NCI-H1092 (cell line): ENCODE data around the gene CABLES1.

Experiments used
- DNase-seq: peaks from one replicate; lab custom pipeline; 2025; lab: John Stamatoyannopoulos, UW

The CABLES1 gene

GRCh38 chr18:23169673-23170044 lies 34.4 kb downstream of the CABLES1 start:
- no peak for DNase-seq

GRCh38 chr18:23170137-23170536 lies 34.9 kb downstream of the CABLES1 start:
- DNase-seq = no peak

GRCh38 chr18:23171581-23172156 lies 36.4 kb downstream of the CABLES1 start:
- DNase-seq = no peak

- DNase-seq = no peak
These were observed 37.5 kb downstream of the CABLES1 start for GRCh38 chr18:23172591-23173380.

DNA sequence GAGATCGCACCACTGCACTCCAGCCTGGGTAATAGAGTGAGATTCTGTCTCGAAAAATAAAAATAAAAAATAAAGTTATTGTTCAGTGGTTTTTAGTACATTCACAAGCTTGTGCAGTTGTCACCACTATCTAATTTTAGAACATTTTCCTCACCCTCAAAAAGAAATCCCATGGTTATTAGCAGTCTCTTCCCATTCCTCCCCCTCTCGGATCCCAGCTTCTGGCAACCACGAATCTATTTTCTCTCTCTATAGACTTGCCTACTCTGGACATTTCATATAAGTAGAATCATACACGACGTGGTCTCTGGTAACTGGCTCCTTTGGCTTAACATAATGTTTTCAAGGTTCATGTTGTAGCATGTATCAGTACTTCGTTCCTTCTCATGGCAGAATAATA lies 38.6 kb downstream of the CABLES1 start:
- no peak for DNase-seq

GRCh38 chr18:23176701-23177432 lies 41.6 kb downstream of the CABLES1 start:
- no peak for DNase-seq

GRCh38 chr18:23177433-23178072 lies 42.3 kb downstream of the CABLES1 start:
- DNase-seq = no peak

DNA sequence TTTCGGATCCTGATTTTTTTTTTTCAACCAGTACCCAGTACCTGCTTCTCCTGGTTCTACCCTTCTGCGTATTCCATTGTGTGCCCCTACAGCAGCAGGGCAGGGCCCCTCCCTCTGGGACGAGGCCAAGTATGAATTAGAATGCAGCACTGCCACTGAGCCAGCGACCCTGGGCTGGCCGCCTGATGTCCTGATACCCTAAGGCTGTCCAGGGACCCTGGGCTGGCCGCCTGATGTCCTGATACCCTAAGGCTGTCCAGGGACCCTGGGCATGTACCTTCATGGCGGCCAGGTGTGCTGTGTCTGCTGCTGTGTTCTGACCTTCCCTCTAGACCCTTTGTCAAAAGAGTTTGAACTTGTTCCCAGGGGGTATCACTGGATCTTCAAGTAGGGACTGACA lies 42.9 kb downstream of the CABLES1 start:
- DNase-seq = no peak

DNA sequence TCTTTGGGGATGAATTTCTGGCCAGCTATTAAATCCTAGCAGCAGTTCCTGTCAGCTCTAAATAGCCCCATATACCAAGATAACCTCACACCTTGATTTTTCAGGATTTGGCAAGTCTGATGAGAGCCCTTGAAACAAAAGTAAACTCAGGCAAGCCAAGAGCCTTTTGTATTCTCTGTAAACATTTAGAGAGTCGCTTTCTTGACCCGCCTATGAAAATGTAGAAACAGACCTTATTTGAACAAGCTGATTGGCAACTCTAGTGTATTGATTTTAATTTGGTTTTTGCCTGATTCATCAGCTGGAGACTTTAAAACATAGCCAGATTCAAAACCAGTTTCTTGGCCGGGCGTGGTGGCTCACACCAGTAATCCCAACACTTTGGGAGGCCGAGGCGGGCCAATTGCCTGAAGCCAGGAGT lies 43.4 kb downstream of the CABLES1 start:
- peak; percentile 37 for DNase-seq

DNA sequence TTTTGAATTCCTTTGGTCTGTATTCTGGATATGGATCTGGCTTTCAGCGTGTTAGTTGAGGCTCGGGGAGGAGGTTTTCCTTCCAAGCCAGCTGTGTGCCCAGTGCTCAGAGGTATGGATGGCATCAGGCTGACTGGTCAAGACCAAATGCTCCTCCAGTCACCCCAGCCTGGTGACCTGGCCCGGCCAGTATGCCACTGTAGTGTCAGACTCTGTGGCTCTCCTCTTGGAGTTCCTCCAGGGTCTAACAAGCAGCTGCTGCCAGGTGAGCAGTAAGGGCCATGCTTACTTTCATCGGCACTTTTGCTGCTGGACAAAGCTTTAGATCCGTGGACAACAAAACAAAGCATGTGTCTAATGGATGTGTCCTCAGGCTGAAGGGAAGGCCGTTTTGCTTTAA lies 44.1 kb downstream of the CABLES1 start:
- DNase-seq = no peak

- no peak for DNase-seq
These were observed 46.3 kb downstream of the CABLES1 start for GRCh38 chr18:23181547-23181946.

GRCh38 chr18:23182606-23183005 lies 47.3 kb downstream of the CABLES1 start:
- DNase-seq = no peak

- no peak for DNase-seq
These were observed 48.3 kb downstream of the CABLES1 start for GRCh38 chr18:23183411-23184150.

GRCh38 chr18:23186781-23187180 lies 51.5 kb downstream of the CABLES1 start:
- DNase-seq = no peak

DNA sequence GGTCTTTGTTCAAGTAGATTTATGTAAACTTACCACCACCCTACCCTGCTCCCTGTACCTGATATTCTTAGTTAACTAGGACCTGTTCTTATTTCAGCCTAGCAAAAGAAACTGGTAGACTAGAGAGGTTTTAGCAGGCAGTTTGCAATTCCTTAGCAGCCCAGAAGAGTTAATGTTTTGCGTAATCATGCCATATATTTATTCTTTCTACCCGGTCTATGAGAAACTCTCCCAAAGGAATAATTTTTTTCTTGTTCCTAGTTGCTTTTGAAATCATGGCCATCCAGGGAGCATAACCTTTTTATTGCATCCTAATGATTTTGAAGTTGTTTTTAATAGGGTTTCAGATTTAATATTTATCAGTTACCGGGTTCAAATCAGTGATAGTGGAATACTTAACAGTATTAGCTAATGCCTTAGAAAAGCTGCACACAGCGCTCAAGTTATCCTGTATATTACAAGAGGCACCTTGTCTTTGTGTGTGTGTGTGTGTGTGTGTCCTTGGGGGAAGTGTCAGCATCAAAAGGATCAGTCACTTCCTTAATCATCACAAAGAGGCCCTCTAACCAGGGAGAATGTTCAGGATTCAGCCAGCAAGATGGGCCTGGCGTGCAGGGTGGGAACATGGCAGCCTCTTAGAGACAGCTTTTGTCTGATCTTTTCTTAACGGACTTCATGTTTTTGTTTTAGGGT lies 52.9 kb downstream of the CABLES1 start:
- DNase-seq = no peak

GRCh38 chr18:23189099-23189498 lies 53.8 kb downstream of the CABLES1 start:
- DNase-seq = no peak

- peak; percentile 16 for DNase-seq
These were observed 54.7 kb downstream of the CABLES1 start for GRCh38 chr18:23189768-23190661.

GRCh38 chr18:23191232-23191631 lies 55.9 kb downstream of the CABLES1 start:
- no peak for DNase-seq

DNA sequence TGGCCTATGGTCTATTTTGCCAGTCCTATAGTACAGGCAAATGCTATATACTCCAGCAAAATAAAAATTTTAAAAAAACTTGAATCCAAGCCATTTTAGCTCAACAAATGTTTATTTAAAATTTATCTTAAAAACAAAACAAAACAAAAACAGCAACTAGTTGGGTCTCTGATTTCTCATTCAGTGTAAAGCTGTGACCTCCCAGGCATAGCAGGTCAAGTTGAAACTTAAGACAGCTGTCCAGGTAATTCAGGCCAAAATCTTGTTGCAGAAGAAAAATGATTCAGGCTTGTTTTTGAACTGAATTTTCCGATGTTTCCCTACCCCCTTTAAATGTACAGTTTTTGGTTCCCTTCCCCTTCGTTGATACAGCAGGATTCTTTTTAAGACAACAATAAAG lies 58.5 kb downstream of the CABLES1 start:
- DNase-seq = no peak
